Measurements from ENCODE around the gene SH3BP4. TPM values are rescaled to one million over a fixed set of nuclear protein-coding genes. Genes with fewer than 3 reads are reported as not detected.
A peak's percentile ranks its signal among the peaks of the same experiment; 100 is the strongest.

Gene SH3BP4
- total and polyA plus RNA-seq, 4 donors: 4.1 to 18.4 (median 12.2) TPM

DNA sequence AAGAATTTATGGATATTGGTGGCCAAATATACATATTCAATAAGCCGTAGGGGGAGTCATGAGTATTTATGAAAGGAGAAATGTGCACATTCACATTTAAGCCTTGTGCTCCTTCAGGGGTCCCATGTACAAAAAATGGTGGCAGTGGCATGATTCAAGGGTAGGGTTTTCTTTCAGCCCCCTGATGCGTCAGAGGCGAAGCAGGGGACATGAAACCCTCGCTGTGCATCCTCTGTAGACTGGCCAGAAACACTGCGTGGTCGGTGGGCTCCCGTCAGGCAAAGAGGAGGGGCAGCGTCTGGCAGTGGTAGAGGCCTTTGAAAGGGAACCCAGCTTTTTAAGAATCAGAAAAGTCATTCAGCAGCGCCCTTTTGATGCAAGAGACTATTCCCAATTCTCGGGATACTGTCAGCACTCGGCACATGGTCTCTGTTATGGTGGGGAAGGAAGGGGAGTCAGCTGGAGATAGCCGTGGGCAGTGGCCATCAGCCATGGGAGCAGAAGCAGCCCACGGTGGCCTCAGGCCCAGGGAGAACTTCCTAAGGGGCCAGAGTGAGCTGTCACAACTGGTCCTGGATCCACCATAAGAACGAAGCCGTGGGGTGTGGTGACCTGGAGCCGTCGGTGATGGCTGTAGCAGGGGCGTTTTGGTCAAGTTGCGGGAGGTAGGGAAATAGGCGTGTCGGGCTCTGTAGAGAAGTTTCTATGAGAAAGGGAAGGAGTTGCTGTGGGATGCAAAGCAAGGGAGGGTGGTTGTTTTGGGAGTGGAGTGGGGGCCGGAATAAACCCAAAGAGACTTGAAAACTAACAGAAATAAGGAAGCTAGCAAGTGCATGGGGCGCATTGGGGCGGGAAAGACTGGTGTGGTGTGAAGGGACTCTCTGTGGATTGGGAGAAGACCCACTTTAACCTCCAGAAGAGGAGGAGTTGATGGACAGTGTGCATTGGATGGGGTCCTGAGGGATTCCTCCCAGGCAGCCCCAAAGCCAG is 95.6 kb downstream of the SH3BP4 start:
- Histone ChIP-seq H3K27ac (ENCODE audit: low read depth in 1 of 2, low read length in 2 of 2) (peak overlapping the region; percentile 88 to 89), H3K9ac (ENCODE audit: low read depth in 1 of 2, low read length in 2 of 2) (no peak overlapping the region), H3K27me3 (ENCODE audit: control insufficient read depth in 4 of 4, insufficient read depth in 4 of 4, low read length in 3 of 4) (no peaks in the 10 kb centered on the region), H3K36me3 (ENCODE audit: control insufficient read depth in 4 of 4, insufficient read depth in 3 of 4, low read depth in 1 of 4, low read length in 3 of 4) (peaks cover 4 to 10% (median 6%) of the 10 kb centered on the region in 4 donors), H3K4me1 (ENCODE audit: control insufficient read depth in 4 of 4, insufficient read depth in 4 of 4, low read length in 3 of 4) (peaks cover 19 to 50% (median 32%) of the 10 kb centered on the region in 4 donors), H3K9me3 (ENCODE audit: control insufficient read depth in 4 of 4, low read length in 3 of 4) (no peaks in the 10 kb centered on the region), H3K4me3 (ENCODE audit: low read depth in 1 of 3, low read length in 3 of 3) (no peak overlapping the region)
- WGBS: 95% methylated on average over 24 of the region's 24 CpGs
- DNase-seq (ENCODE audit: low spot score): no peak
- no peak for TF ChIP-seq HNF4G (IDR thresholded peaks at IDR 0.05)

DNA sequence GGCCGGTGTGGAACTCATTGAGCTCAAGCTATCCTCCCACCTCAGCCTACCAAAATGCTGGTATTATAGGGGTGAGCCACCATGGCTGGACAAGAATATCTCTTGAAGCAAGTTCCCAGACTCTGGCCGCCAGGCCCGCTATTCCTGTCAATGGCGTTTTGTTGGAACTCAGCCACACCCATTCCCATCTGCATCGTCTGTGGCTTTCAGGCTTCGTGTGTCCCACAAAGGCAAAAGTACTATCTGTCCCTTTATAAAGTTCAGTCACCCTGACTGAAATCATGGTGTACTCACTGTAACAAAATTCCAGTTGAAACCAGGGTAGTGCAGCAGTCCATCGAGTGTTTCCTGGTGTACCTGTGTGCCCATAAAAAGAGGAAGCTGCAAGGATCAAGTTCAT is 96.7 kb downstream of the SH3BP4 start:
- no peak overlapping the region for H3K4me3 ChIP-seq (ENCODE audit: low read depth in 1 of 3, low read length in 3 of 3)
- H3K9me3 ChIP-seq (ENCODE audit: control insufficient read depth in 4 of 4, low read length in 3 of 4): no peaks in the 10 kb centered on the region
- H3K9ac ChIP-seq (ENCODE audit: low read depth in 1 of 2, low read length in 2 of 2): no peak overlapping the region
- no peaks in the 10 kb centered on the region for H3K27me3 ChIP-seq (ENCODE audit: control insufficient read depth in 4 of 4, insufficient read depth in 4 of 4, low read length in 3 of 4)
- H3K36me3 ChIP-seq (ENCODE audit: control insufficient read depth in 4 of 4, insufficient read depth in 3 of 4, low read depth in 1 of 4, low read length in 3 of 4): peaks cover 0 to 7% (median 2%) of the 10 kb centered on the region in 4 donors
- DNase-seq (ENCODE audit: low spot score): no peak
- 23% methylated on average over 7 of the region's 7 CpGs for WGBS
- peak overlapping the region; percentile 88 to 89 for H3K27ac ChIP-seq (ENCODE audit: low read depth in 1 of 2, low read length in 2 of 2)
- no peak for TF ChIP-seq FOXA1 (IDR thresholded peaks at IDR 0.05)
- TF ChIP-seq RXRA (IDR thresholded peaks at IDR 0.05): peak; percentile 78 to 88
- TF ChIP-seq SP1 (IDR thresholded peaks at IDR 0.05): peak; percentile 86
- peak in 1 of 2 donors; percentile 17 for TF ChIP-seq JUND (IDR thresholded peaks at IDR 0.05)
- TF ChIP-seq EGR1 (IDR thresholded peaks at IDR 0.05; ENCODE audit: low read depth in 2 of 2): no peak
- TF ChIP-seq HNF4A (conservative IDR thresholded peaks at IDR 0.05): no peak
- peak in 1 of 2 donors; percentile 39 for TF ChIP-seq RAD21 (IDR thresholded peaks at IDR 0.05)
- TF ChIP-seq, protein P1, sequence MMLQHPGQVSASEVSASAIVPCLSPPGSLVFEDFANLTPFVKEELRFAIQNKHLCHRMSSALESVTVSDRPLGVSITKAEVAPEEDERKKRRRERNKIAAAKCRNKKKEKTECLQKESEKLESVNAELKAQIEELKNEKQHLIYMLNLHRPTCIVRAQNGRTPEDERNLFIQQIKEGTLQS (IDR thresholded peaks at IDR 0.05): peak; percentile 27
- TF ChIP-seq, protein P2, sequence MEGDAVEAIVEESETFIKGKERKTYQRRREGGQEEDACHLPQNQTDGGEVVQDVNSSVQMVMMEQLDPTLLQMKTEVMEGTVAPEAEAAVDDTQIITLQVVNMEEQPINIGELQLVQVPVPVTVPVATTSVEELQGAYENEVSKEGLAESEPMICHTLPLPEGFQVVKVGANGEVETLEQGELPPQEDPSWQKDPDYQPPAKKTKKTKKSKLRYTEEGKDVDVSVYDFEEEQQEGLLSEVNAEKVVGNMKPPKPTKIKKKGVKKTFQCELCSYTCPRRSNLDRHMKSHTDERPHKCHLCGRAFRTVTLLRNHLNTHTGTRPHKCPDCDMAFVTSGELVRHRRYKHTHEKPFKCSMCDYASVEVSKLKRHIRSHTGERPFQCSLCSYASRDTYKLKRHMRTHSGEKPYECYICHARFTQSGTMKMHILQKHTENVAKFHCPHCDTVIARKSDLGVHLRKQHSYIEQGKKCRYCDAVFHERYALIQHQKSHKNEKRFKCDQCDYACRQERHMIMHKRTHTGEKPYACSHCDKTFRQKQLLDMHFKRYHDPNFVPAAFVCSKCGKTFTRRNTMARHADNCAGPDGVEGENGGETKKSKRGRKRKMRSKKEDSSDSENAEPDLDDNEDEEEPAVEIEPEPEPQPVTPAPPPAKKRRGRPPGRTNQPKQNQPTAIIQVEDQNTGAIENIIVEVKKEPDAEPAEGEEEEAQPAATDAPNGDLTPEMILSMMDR (IDR thresholded peaks at IDR 0.05; ENCODE audit: low read depth, low read length, missing input control): no peak
- TF ChIP-seq NR2F2 (IDR thresholded peaks at IDR 0.05): peak; percentile 32
- TF ChIP-seq, protein P3, sequence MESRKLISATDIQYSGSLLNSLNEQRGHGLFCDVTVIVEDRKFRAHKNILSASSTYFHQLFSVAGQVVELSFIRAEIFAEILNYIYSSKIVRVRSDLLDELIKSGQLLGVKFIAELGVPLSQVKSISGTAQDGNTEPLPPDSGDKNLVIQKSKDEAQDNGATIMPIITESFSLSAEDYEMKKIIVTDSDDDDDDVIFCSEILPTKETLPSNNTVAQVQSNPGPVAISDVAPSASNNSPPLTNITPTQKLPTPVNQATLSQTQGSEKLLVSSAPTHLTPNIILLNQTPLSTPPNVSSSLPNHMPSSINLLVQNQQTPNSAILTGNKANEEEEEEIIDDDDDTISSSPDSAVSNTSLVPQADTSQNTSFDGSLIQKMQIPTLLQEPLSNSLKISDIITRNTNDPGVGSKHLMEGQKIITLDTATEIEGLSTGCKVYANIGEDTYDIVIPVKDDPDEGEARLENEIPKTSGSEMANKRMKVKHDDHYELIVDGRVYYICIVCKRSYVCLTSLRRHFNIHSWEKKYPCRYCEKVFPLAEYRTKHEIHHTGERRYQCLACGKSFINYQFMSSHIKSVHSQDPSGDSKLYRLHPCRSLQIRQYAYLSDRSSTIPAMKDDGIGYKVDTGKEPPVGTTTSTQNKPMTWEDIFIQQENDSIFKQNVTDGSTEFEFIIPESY (IDR thresholded peaks at IDR 0.05): no peak
- peak; percentile 62 for TF ChIP-seq YY1 (IDR thresholded peaks at IDR 0.05)
- peaks cover 19 to 60% (median 34%) of the 10 kb centered on the region in 4 donors for H3K4me1 ChIP-seq (ENCODE audit: control insufficient read depth in 4 of 4, insufficient read depth in 4 of 4, low read length in 3 of 4)

DNA sequence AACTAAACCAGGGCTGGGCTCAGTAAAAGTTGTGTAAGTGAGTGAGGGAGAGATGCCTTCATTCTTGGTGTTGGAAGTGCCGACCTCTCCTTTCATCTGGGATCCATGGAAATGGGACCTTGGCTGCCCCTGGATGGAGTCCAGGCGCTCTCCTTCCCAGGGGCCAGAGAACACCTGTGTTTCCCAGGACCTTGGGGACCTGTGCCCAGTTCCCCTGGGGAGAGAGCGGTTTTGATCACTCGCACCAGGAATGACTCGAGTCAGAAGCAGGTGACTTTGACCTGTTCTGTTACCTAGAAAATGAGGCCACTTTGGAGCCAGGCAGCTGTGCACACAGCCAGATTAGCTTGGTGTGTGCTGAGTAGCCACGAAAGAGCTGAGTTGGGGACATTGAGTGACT is 97.3 kb downstream of the SH3BP4 start:
- Histone ChIP-seq H3K9ac (ENCODE audit: low read depth in 1 of 2, low read length in 2 of 2) (peak overlapping the region in 1 of 2 donors; percentile 63), H3K9me3 (ENCODE audit: control insufficient read depth in 4 of 4, low read length in 3 of 4) (no peaks in the 10 kb centered on the region), H3K27me3 (ENCODE audit: control insufficient read depth in 4 of 4, insufficient read depth in 4 of 4, low read length in 3 of 4) (no peaks in the 10 kb centered on the region), H3K27ac (ENCODE audit: low read depth in 1 of 2, low read length in 2 of 2) (peak overlapping the region; percentile 88 to 89), H3K4me1 (ENCODE audit: control insufficient read depth in 4 of 4, insufficient read depth in 4 of 4, low read length in 3 of 4) (peaks cover 19 to 60% (median 34%) of the 10 kb centered on the region in 4 donors), H3K4me3 (ENCODE audit: low read depth in 1 of 3, low read length in 3 of 3) (no peak overlapping the region), H3K36me3 (ENCODE audit: control insufficient read depth in 4 of 4, insufficient read depth in 3 of 4, low read depth in 1 of 4, low read length in 3 of 4) (peaks cover 0 to 12% (median 2%) of the 10 kb centered on the region in 4 donors)
- WGBS: 35% methylated on average over 6 of the region's 6 CpGs
- no peak for DNase-seq (ENCODE audit: low spot score)
- TF ChIP-seq, protein P4, sequence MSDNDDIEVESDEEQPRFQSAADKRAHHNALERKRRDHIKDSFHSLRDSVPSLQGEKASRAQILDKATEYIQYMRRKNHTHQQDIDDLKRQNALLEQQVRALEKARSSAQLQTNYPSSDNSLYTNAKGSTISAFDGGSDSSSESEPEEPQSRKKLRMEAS (IDR thresholded peaks at IDR 0.05): peak; percentile 77
- TF ChIP-seq SP1 (IDR thresholded peaks at IDR 0.05) (peak; percentile 56), HNF4A (conservative IDR thresholded peaks at IDR 0.05) (peak; percentile 68 to 90), RXRA (IDR thresholded peaks at IDR 0.05) (peak; percentile 69 to 86), RAD21 (IDR thresholded peaks at IDR 0.05) (peak; percentile 36 to 54), TAF1 (conservative IDR thresholded peaks at IDR 0.05) (no peak), JUND (IDR thresholded peaks at IDR 0.05) (peak; percentile 33 to 58), FOXA2 (IDR thresholded peaks at IDR 0.05) (no peak), NR2F2 (IDR thresholded peaks at IDR 0.05) (no peak), HNF4G (IDR thresholded peaks at IDR 0.05) (peak; percentile 50), GABPA (IDR thresholded peaks at IDR 0.05 in 1 of 2, conservative IDR thresholded peaks at IDR 0.05 in 1 of 2) (no peak)
- TF ChIP-seq, protein P1 (IDR thresholded peaks at IDR 0.05): no peak
- TF ChIP-seq, protein P5, sequence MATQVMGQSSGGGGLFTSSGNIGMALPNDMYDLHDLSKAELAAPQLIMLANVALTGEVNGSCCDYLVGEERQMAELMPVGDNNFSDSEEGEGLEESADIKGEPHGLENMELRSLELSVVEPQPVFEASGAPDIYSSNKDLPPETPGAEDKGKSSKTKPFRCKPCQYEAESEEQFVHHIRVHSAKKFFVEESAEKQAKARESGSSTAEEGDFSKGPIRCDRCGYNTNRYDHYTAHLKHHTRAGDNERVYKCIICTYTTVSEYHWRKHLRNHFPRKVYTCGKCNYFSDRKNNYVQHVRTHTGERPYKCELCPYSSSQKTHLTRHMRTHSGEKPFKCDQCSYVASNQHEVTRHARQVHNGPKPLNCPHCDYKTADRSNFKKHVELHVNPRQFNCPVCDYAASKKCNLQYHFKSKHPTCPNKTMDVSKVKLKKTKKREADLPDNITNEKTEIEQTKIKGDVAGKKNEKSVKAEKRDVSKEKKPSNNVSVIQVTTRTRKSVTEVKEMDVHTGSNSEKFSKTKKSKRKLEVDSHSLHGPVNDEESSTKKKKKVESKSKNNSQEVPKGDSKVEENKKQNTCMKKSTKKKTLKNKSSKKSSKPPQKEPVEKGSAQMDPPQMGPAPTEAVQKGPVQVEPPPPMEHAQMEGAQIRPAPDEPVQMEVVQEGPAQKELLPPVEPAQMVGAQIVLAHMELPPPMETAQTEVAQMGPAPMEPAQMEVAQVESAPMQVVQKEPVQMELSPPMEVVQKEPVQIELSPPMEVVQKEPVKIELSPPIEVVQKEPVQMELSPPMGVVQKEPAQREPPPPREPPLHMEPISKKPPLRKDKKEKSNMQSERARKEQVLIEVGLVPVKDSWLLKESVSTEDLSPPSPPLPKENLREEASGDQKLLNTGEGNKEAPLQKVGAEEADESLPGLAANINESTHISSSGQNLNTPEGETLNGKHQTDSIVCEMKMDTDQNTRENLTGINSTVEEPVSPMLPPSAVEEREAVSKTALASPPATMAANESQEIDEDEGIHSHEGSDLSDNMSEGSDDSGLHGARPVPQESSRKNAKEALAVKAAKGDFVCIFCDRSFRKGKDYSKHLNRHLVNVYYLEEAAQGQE (IDR thresholded peaks at IDR 0.05): peak; percentile 56
